NK-92 (cell line): ENCODE measurements around the gene CCDC9.
"Not testable (repeated sequence)": the region's sequence is repeated elsewhere in the genome, so short reads cannot be mapped to it uniquely, and the experiment has no call there.

Experiments used
- DNase-seq: peaks from one replicate; lab custom pipeline; 2025; ENCODE audit not compliant: unreplicated experiment; lab: John Stamatoyannopoulos, UW

The CCDC9 gene

GRCh38 chr19:47231215-47232054 is 24.9 kb upstream of the CCDC9 start:
- DNase-seq: no peak

GRCh38 chr19:47232422-47233211 is 23.7 kb upstream of the CCDC9 start:
- DNase-seq: no peak

GRCh38 chr19:47236072-47236675 is 20.2 kb upstream of the CCDC9 start:
- DNase-seq: no peak

- DNase-seq: no peak
Observed at GRCh38 chr19:47239152-47239551, 17.2 kb upstream of the CCDC9 start.

- DNase-seq: no peak
Observed at GRCh38 chr19:47239610-47240296, 16.6 kb upstream of the CCDC9 start.

- DNase-seq: no peak
Observed at GRCh38 chr19:47240556-47240955, 15.8 kb upstream of the CCDC9 start.

GRCh38 chr19:47240996-47241918 is 15.1 kb upstream of the CCDC9 start:
- no peak for DNase-seq

GRCh38 chr19:47241919-47242577 is 14.3 kb upstream of the CCDC9 start:
- DNase-seq: no peak

GRCh38 chr19:47243364-47243775 is 13.0 kb upstream of the CCDC9 start:
- DNase-seq: no peak

GRCh38 chr19:47243776-47244547 is 12.4 kb upstream of the CCDC9 start:
- no peak for DNase-seq

- DNase-seq: no peak
Observed at GRCh38 chr19:47247308-47247990, 8.9 kb upstream of the CCDC9 start.

GRCh38 chr19:47253016-47253415 is 3.3 kb upstream of the CCDC9 start:
- not testable (repeated sequence) for DNase-seq

GRCh38 chr19:47253467-47253881 is 2.9 kb upstream of the CCDC9 start:
- DNase-seq: no peak

- no peak for DNase-seq
Observed at GRCh38 chr19:47253970-47254369, 2.4 kb upstream of the CCDC9 start.

- DNase-seq: peak; percentile 99
Observed at GRCh38 chr19:47256693-47257410, 527 bp downstream of the CCDC9 start.

GRCh38 chr19:47257411-47258169 is 1.3 kb downstream of the CCDC9 start:
- DNase-seq: no peak

- DNase-seq: no peak
Observed at GRCh38 chr19:47258434-47258833, 2.1 kb downstream of the CCDC9 start.
